Measurements from ENCODE around the gene IL12RB2.
A peak's percentile ranks its signal among the peaks of the same experiment; 100 is the strongest.

IL12RB2 gene

GRCh38 chr1:67306547-67306946 is 1.1 kb upstream of the IL12RB2 start:
- DNase-seq (ENCODE audit: insufficient read length, low spot score) (no peak), FAIRE-seq (no peak)
- no peak for TF ChIP-seq PAX5 (IDR thresholded peaks at IDR 0.05; ENCODE audit: insufficient read depth, low read length, severe bottlenecking)
- no peak for TF ChIP-seq SPI1 (IDR thresholded peaks at IDR 0.05; ENCODE audit: low read depth, low read length)
- no peak for TF ChIP-seq POLR2AphosphoS5 (IDR thresholded peaks at IDR 0.05; ENCODE audit: low read depth, low read length)
- no peak for TF ChIP-seq POU2F2 (IDR thresholded peaks at IDR 0.05; ENCODE audit: low read depth, low read length)
- no peak for TF ChIP-seq TAF1 (IDR thresholded peaks at IDR 0.05; ENCODE audit: low read depth, low read length)
- no peak for TF ChIP-seq POLR2A (IDR thresholded peaks at IDR 0.05; ENCODE audit: low read depth, low read length)

- peak; percentile 61 for FAIRE-seq
- DNase-seq (ENCODE audit: insufficient read length, low spot score), result no peak
- TF ChIP-seq PAX5 (IDR thresholded peaks at IDR 0.05; ENCODE audit: insufficient read depth, low read length, severe bottlenecking) (no peak), POU2F2 (IDR thresholded peaks at IDR 0.05; ENCODE audit: low read depth, low read length) (no peak), POLR2AphosphoS5 (IDR thresholded peaks at IDR 0.05; ENCODE audit: low read depth, low read length) (no peak), POLR2A (IDR thresholded peaks at IDR 0.05; ENCODE audit: low read depth, low read length) (no peak), SPI1 (IDR thresholded peaks at IDR 0.05; ENCODE audit: low read depth, low read length) (no peak), TAF1 (IDR thresholded peaks at IDR 0.05; ENCODE audit: low read depth, low read length) (no peak)
Observed at GRCh38 chr1:67308136-67308535, 463 bp downstream of the IL12RB2 start.

GRCh38 chr1:67312615-67313014 is 4.9 kb downstream of the IL12RB2 start:
- FAIRE-seq, result no peak

GRCh38 chr1:67313934-67314671 is 6.4 kb downstream of the IL12RB2 start:
- TF ChIP-seq POLR2AphosphoS5 (IDR thresholded peaks at IDR 0.05; ENCODE audit: low read depth, low read length), result no peak
- TF ChIP-seq POU2F2 (IDR thresholded peaks at IDR 0.05; ENCODE audit: low read depth, low read length), result no peak
- 0 out of 2 replicates have a peak, but pooled peaks have one; percentile 19 for TF ChIP-seq SPI1 (IDR thresholded peaks at IDR 0.05; ENCODE audit: low read depth, low read length)
- peak; percentile 57 for FAIRE-seq

More at GRCh38 chr1:67312615-67313014, 4.9 kb downstream of the IL12RB2 start:
- no peak for DNase-seq (ENCODE audit: insufficient read length, low spot score)
- no peak for TF ChIP-seq SPI1 (IDR thresholded peaks at IDR 0.05; ENCODE audit: low read depth, low read length)
- TF ChIP-seq POU2F2 (IDR thresholded peaks at IDR 0.05; ENCODE audit: low read depth, low read length), result no peak
- TF ChIP-seq PAX5 (IDR thresholded peaks at IDR 0.05; ENCODE audit: insufficient read depth, low read length, severe bottlenecking), result no peak

DNA sequence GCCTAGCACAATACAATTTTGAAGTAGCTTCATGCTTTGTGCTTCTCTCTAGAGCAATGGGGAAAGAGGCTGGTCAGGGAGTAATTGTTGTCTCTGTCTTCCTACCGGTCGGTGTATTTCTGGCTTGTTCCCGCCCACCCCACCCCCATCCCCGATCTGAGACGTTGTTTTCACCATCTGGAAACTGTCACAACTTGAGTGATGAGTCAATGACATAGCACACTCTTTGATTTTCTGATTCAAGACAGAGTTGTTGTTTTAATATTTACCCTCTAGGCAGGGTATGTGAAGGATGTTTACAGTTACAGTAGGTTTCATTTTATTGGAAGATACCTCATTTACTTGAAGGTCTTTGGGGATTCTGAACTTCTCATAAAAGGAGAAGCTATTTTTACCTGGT is 7.0 kb downstream of the IL12RB2 start:
- TF ChIP-seq SPI1 (IDR thresholded peaks at IDR 0.05; ENCODE audit: low read depth, low read length) (no peak), POU2F2 (IDR thresholded peaks at IDR 0.05; ENCODE audit: low read depth, low read length) (no peak), POLR2AphosphoS5 (IDR thresholded peaks at IDR 0.05; ENCODE audit: low read depth, low read length) (no peak), TAF1 (IDR thresholded peaks at IDR 0.05; ENCODE audit: low read depth, low read length) (no peak), POLR2A (IDR thresholded peaks at IDR 0.05; ENCODE audit: low read depth, low read length) (no peak), PAX5 (IDR thresholded peaks at IDR 0.05; ENCODE audit: insufficient read depth, low read length, severe bottlenecking) (no peak)
- FAIRE-seq (no peak), DNase-seq (ENCODE audit: insufficient read length, low spot score) (no peak)

More at GRCh38 chr1:67313934-67314671, 6.4 kb downstream of the IL12RB2 start:
- DNase-seq (ENCODE audit: insufficient read length, low spot score), result no peak

- DNase-seq (ENCODE audit: insufficient read length, low spot score) (no peak), FAIRE-seq (peak; percentile 9)
- TF ChIP-seq POU2F2 (IDR thresholded peaks at IDR 0.05; ENCODE audit: low read depth, low read length) (no peak), POLR2AphosphoS5 (IDR thresholded peaks at IDR 0.05; ENCODE audit: low read depth, low read length) (no peak), PAX5 (IDR thresholded peaks at IDR 0.05; ENCODE audit: insufficient read depth, low read length, severe bottlenecking) (no peak), SPI1 (IDR thresholded peaks at IDR 0.05; ENCODE audit: low read depth, low read length) (no peak), TAF1 (IDR thresholded peaks at IDR 0.05; ENCODE audit: low read depth, low read length) (no peak), POLR2A (IDR thresholded peaks at IDR 0.05; ENCODE audit: low read depth, low read length) (no peak)
Observed at GRCh38 chr1:67316180-67316902, 8.7 kb downstream of the IL12RB2 start.

- DNase-seq (ENCODE audit: insufficient read length, low spot score) (no peak), FAIRE-seq (no peak)
- no peak for TF ChIP-seq SPI1 (IDR thresholded peaks at IDR 0.05; ENCODE audit: low read depth, low read length)
- TF ChIP-seq PAX5 (IDR thresholded peaks at IDR 0.05; ENCODE audit: insufficient read depth, low read length, severe bottlenecking), result no peak
- no peak for TF ChIP-seq POLR2AphosphoS5 (IDR thresholded peaks at IDR 0.05; ENCODE audit: low read depth, low read length)
- no peak for TF ChIP-seq POLR2A (IDR thresholded peaks at IDR 0.05; ENCODE audit: low read depth, low read length)
- TF ChIP-seq POU2F2 (IDR thresholded peaks at IDR 0.05; ENCODE audit: low read depth, low read length), result no peak
- no peak for TF ChIP-seq TAF1 (IDR thresholded peaks at IDR 0.05; ENCODE audit: low read depth, low read length)
Observed at GRCh38 chr1:67316918-67317317, 9.2 kb downstream of the IL12RB2 start.

DNA sequence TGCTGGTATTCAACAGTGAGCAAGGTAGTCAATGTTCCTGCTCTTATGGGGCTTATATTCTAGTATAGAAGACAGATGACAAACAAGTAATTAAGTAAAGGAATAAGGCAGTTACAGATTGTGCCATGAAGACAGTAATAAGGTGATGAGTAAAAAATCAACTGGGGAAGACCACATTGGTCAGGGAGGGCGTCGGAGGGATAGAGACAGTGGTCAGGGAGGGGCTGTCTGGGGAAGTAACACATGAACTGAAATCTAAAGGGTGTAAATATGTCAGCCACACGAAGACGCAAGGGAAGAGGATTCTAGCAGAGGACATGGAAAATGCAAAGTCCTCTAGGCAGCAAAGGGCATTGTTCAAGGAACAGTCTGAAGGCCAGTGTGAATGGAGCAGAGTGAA is 10.1 kb downstream of the IL12RB2 start:
- FAIRE-seq (peak; percentile 23), DNase-seq (ENCODE audit: insufficient read length, low spot score) (no peak)
- TF ChIP-seq PAX5 (IDR thresholded peaks at IDR 0.05; ENCODE audit: insufficient read depth, low read length, severe bottlenecking) (no peak), SPI1 (IDR thresholded peaks at IDR 0.05; ENCODE audit: low read depth, low read length) (no peak), POU2F2 (IDR thresholded peaks at IDR 0.05; ENCODE audit: low read depth, low read length) (no peak), POLR2AphosphoS5 (IDR thresholded peaks at IDR 0.05; ENCODE audit: low read depth, low read length) (no peak)

DNA sequence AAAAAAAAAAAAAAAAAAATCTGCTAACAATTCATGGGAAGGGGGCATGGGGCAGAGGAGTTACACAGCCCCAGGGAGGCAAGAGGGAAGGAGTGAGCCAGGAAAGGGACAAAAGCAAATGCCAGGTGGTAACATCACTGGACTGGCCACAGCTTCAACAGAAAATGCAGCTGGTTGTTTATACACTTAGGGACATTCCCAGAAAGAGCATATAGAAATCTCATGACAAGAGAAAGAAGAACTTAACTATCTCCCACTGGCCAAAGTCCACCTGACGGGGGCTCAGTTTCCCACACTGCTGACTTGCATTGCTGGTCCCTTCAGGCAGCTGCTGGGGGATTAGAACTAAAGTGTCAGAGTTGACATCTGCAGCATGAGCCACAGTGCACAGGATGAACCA is 14.8 kb downstream of the IL12RB2 start:
- TF ChIP-seq POLR2AphosphoS5 (IDR thresholded peaks at IDR 0.05; ENCODE audit: low read depth, low read length), result no peak
- no peak for TF ChIP-seq TAF1 (IDR thresholded peaks at IDR 0.05; ENCODE audit: low read depth, low read length)
- no peak for TF ChIP-seq PAX5 (IDR thresholded peaks at IDR 0.05; ENCODE audit: insufficient read depth, low read length, severe bottlenecking)
- no peak for TF ChIP-seq POU2F2 (IDR thresholded peaks at IDR 0.05; ENCODE audit: low read depth, low read length)
- no peak for TF ChIP-seq SPI1 (IDR thresholded peaks at IDR 0.05; ENCODE audit: low read depth, low read length)
- no peak for TF ChIP-seq POLR2A (IDR thresholded peaks at IDR 0.05; ENCODE audit: low read depth, low read length)
- FAIRE-seq (no peak), DNase-seq (ENCODE audit: insufficient read length, low spot score) (no peak)

Data from GM12891 (cell line).